HEK293 (cell line): ENCODE results near the gene ZNF578.

ENCODE experiments used
- CTCF ChIA-PET: fragments of 350-600 bp; formaldehyde crosslinking; extraction: SDS; loops from one replicate; lab custom pipeline; 2021; ENCODE audit warnings: antibody characterized with exemption; lab: Yijun Ruan, JAX
- POLR2A ChIA-PET: fragments of 300-600 bp; formaldehyde crosslinking; extraction: SDS; loops from one replicate; lab custom pipeline; 2020; ENCODE audit warnings: antibody characterized with exemption, inconsistent platforms; lab: Yijun Ruan, JAX
- H3K27ac ChIP-seq: fragments of 200-500 bp; sonication (Bioruptor generic); 2 replicates; pipeline ENCODE4 v1.5.1; 2014; ENCODE audit warnings: low read depth, low read length, control low read depth, inconsistent platforms; ENCODE audit errors: extremely low read depth
- H3K36me3 ChIP-seq, 2 experiments: fragments of 200-500 bp in 1 of 2; sonication (Bioruptor generic) in 1 of 2; 1 replicate in 1 of 2; 2 replicates in 1 of 2; pipeline ENCODE4 v1.5.1; 2014 to 2017; ENCODE audit warnings: inconsistent platforms in 2 of 2, low read length in 2 of 2; ENCODE audit not compliant: control insufficient read depth in 2 of 2, insufficient read depth in 1 of 2
- H3K4me1 ChIP-seq: fragments of 200-500 bp; sonication (Bioruptor generic); 2 replicates; pipeline ENCODE4 v1.5.1; 2014; ENCODE audit warnings: mild to moderate bottlenecking, low read length, inconsistent platforms; ENCODE audit not compliant: control insufficient read depth, insufficient read depth
- H3K4me3 ChIP-seq: 2 replicates; pipeline ENCODE4 v1.5.1; 2011; ENCODE audit warnings: low read depth, mild to moderate bottlenecking, control low read depth, low read length, moderate library complexity
- H3K9me3 ChIP-seq: fragments of 200-500 bp; sonication (Bioruptor generic); 2 replicates; pipeline ENCODE4 v1.5.1; 2014; ENCODE audit warnings: low read depth, low read length, inconsistent platforms; ENCODE audit not compliant: control insufficient read depth, insufficient read depth
- CTCF ChIP-seq: fragments of 450-650 bp; formaldehyde crosslinking; IDR thresholded peaks from 2 replicates; pipeline ENCODE4 v1.5.1; 2016; ENCODE audit warnings: missing biosample characterization, missing genetic modification characterization
- GLIS1 ChIP-seq: fragments of 450-650 bp; formaldehyde crosslinking; IDR thresholded peaks from 2 replicates; pipeline ENCODE4 v1.5.1; 2016; ENCODE audit warnings: missing biosample characterization, missing genetic modification characterization
- KLF9 ChIP-seq: fragments of 450-650 bp; formaldehyde crosslinking; IDR thresholded peaks from 2 replicates; pipeline ENCODE4 v1.5.1; 2016; ENCODE audit warnings: missing biosample characterization, missing genetic modification characterization, low read depth
- PRDM10 ChIP-seq: fragments of 450-650 bp; formaldehyde crosslinking; IDR thresholded peaks from 2 replicates; pipeline ENCODE4 v1.5.1; 2016; ENCODE audit warnings: missing biosample characterization, missing genetic modification characterization
- RBAK ChIP-seq: fragments of 450-650 bp; formaldehyde crosslinking; IDR thresholded peaks from 2 replicates; pipeline ENCODE4 v1.5.1; 2016; ENCODE audit warnings: missing biosample characterization, missing genetic modification characterization
- REST ChIP-seq: fragments of 450-650 bp; formaldehyde crosslinking; IDR thresholded peaks from 2 replicates; pipeline ENCODE4 v1.5.1; 2016; ENCODE audit warnings: missing biosample characterization, missing genetic modification characterization
- TSHZ1 ChIP-seq: fragments of 450-650 bp; formaldehyde crosslinking; IDR thresholded peaks from 2 replicates; pipeline ENCODE4 v1.5.1; 2016; ENCODE audit warnings: missing biosample characterization, missing genetic modification characterization, borderline replicate concordance
- ZBTB8A ChIP-seq: fragments of 450-650 bp; formaldehyde crosslinking; IDR thresholded peaks from 2 replicates; pipeline ENCODE4 v1.5.1; 2016; ENCODE audit warnings: missing biosample characterization, missing genetic modification characterization
- ZFP41 ChIP-seq: fragments of 450-650 bp; formaldehyde crosslinking; IDR thresholded peaks from 2 replicates; pipeline ENCODE4 v1.5.1; 2016; ENCODE audit warnings: missing biosample characterization, missing genetic modification characterization, borderline replicate concordance
- ZNF112 ChIP-seq: fragments of 450-650 bp; formaldehyde crosslinking; IDR thresholded peaks from 2 replicates; pipeline ENCODE4 v1.5.0; 2017; ENCODE audit warnings: missing biosample characterization, missing genetic modification characterization
- ZNF248 ChIP-seq: fragments of 450-650 bp; formaldehyde crosslinking; IDR thresholded peaks from 2 replicates; pipeline ENCODE4 v1.5.1; 2017; ENCODE audit warnings: missing biosample characterization, missing genetic modification characterization
- ZNF266 ChIP-seq: fragments of 450-650 bp; formaldehyde crosslinking; IDR thresholded peaks from 2 replicates; pipeline ENCODE4 v1.5.1; 2016; ENCODE audit warnings: missing biosample characterization, missing genetic modification characterization, low read depth
- ZNF398 ChIP-seq: fragments of 450-650 bp; formaldehyde crosslinking; IDR thresholded peaks from 2 replicates; pipeline ENCODE4 v1.5.1; 2017; ENCODE audit warnings: missing biosample characterization, missing genetic modification characterization
- ZNF514 ChIP-seq: fragments of 450-650 bp; formaldehyde crosslinking; IDR thresholded peaks from 2 replicates; pipeline ENCODE4 v1.5.1; 2016; ENCODE audit warnings: missing biosample characterization, missing genetic modification characterization
- ZNF549 ChIP-seq: fragments of 450-650 bp; IDR thresholded peaks from 2 replicates; pipeline ENCODE4 v1.5.1; 2018; ENCODE audit warnings: missing biosample characterization, missing genetic modification characterization, mild to moderate bottlenecking, inconsistent platforms, moderate library complexity
- ZNF596 ChIP-seq: fragments of 450-650 bp; IDR thresholded peaks from 2 replicates; pipeline ENCODE4 v1.5.0; 2018; ENCODE audit warnings: missing biosample characterization, mild to moderate bottlenecking, missing genetic modification characterization, moderate library complexity
- ZNF791 ChIP-seq: fragments of 450-650 bp; formaldehyde crosslinking; IDR thresholded peaks from 2 replicates; pipeline ENCODE4 v1.5.1; 2016; ENCODE audit warnings: missing biosample characterization, missing genetic modification characterization
- ZNF792 ChIP-seq: fragments of 450-650 bp; formaldehyde crosslinking; IDR thresholded peaks from 2 replicates; pipeline ENCODE4 v1.5.1; 2016; ENCODE audit warnings: missing biosample characterization, missing genetic modification characterization
- ZSCAN5A ChIP-seq: fragments of 450-650 bp; formaldehyde crosslinking; IDR thresholded peaks from 2 replicates; pipeline ENCODE4 v1.5.1; 2016; ENCODE audit warnings: missing biosample characterization, missing genetic modification characterization

The ZNF578 gene

GRCh38 chr19:52527134-52527955, 74.0 kb downstream of the ZNF578 start, which contains the start of gene ZNF808:
Gene ZNF808, plus strand, starts transcription at chr19:52527668. Its CDS starts 15,617 bp downstream, at chr19:52543285.
- Histone ChIP-seq H3K4me3 (peak within 1 kb of the TSS; percentile 78), H3K36me3 (no peaks in the 10 kb centered on the region), H3K9me3 (no peaks in the 10 kb centered on the region; the same call in 1 of the 2 replicates), H3K4me1 (no peaks in the 10 kb centered on the region), H3K27ac (no peak within 1 kb of the TSS)
- ChIA-PET POLR2A (no interaction called here), CTCF (interaction anchor here (0.7 kb wide), 1 partner anchor 416 kb away, joined by 3 read pairs; no protein-coding TSS in a partner anchor)
- no peak for TF ChIP-seq ZNF549 (tag by site-specific recombination)
- TF ChIP-seq PRDM10 = peak; percentile 69
- TF ChIP-seq RBAK (tag by site-specific recombination) = no peak
- TF ChIP-seq CTCF (tag by site-specific recombination) = no peak
- TF ChIP-seq ZNF398 (tag by site-specific recombination) = no peak
- TF ChIP-seq ZSCAN5A (tag by site-specific recombination) = no peak
- no peak for TF ChIP-seq ZNF248
- TF ChIP-seq GLIS1 (tag by site-specific recombination) = no peak
- no peak for TF ChIP-seq ZNF112 (tag by site-specific recombination)
- TF ChIP-seq ZNF791 (tag by site-specific recombination) = no peak
- no peak for TF ChIP-seq ZNF514
- TF ChIP-seq ZNF792 (tag by site-specific recombination) = no peak
- TF ChIP-seq TSHZ1 (tag by site-specific recombination) = no peak
- TF ChIP-seq REST = no peak; the same call in 1 of the 2 replicates
- TF ChIP-seq ZNF266 (tag by site-specific recombination) = no peak
- TF ChIP-seq ZBTB8A (tag by site-specific recombination) = no peak
- TF ChIP-seq KLF9 (tag by site-specific recombination) = no peak
- TF ChIP-seq ZFP41 (tag by site-specific recombination) = no peak
- no peak for TF ChIP-seq ZNF596 (tag by site-specific recombination)
